CD14-positive monocyte (primary cell): ENCODE results near the gene TMEM209. TPM values are rescaled to one million over a fixed set of nuclear protein-coding genes. Genes with fewer than 3 reads are reported as not detected.

Experiments used
- DNase-seq, 3 donors: peaks; one replicate each; pipeline ENCODE4 v3.0.0-alpha.2; 2011 to 2022
- H2AFZ ChIP-seq: 2 replicates; pipeline ENCODE4 v1.6.0; 2012; ENCODE audit warnings: mild to moderate bottlenecking, low read depth, low read length, inconsistent platforms; ENCODE audit not compliant: insufficient read depth, poor library complexity, severe bottlenecking
- H3K27ac ChIP-seq, 2 donors: 1 replicate in 1 of 2; 2 replicates in 1 of 2; pipeline ENCODE4 v1.5.1; 2012 to 2013; ENCODE audit warnings: low read length in 2 of 2, control low read depth in 1 of 2, inconsistent platforms in 1 of 2, low read depth in 1 of 2, mild to moderate bottlenecking in 1 of 2
- H3K27me3 ChIP-seq, 2 donors: one replicate each; pipeline versions ENCODE4 v1.6.0 to v1.6.1; 2011 to 2013; ENCODE audit warnings: low read length in 2 of 2; ENCODE audit not compliant: control insufficient read depth in 2 of 2, insufficient read depth in 2 of 2
- H3K36me3 ChIP-seq, 2 donors: replicated peaks in 1 of 2; 1 replicate in 1 of 2; 2 replicates in 1 of 2; pipeline versions ENCODE4 v1.5.1 to v1.6.1; 2012 to 2013; ENCODE audit warnings: low read length in 2 of 2, control low read depth in 1 of 2, inconsistent platforms in 1 of 2, mild to moderate bottlenecking in 1 of 2; ENCODE audit not compliant: insufficient read depth in 2 of 2, control insufficient read depth in 1 of 2
- H3K4me1 ChIP-seq, 2 donors: 1 replicate in 1 of 2; 2 replicates in 1 of 2; pipeline versions ENCODE4 v1.5.1 to v1.6.1; 2012 to 2013; ENCODE audit warnings: low read length in 2 of 2, control low read depth in 1 of 2, inconsistent platforms in 1 of 2, mild to moderate bottlenecking in 1 of 2, moderate library complexity in 1 of 2; ENCODE audit not compliant: insufficient read depth in 2 of 2, control insufficient read depth in 1 of 2
- H3K4me2 ChIP-seq: replicated peaks from 2 replicates; pipeline ENCODE3; 2012; ENCODE audit warnings: low read length, moderate library complexity, mild to moderate bottlenecking; ENCODE audit not compliant: poor library complexity, severe bottlenecking; ENCODE audit errors: extremely low read depth
- H3K4me3 ChIP-seq, 3 experiments: fragments of 200-600 bp in 1 of 3; sonication (generic) in 1 of 3; replicated peaks in 1 of 3; 1 replicate in 2 of 3; 2 replicates in 1 of 3; pipeline ENCODE4 v1.5.1; 2011 to 2013; ENCODE audit warnings: low read length in 3 of 3, mild to moderate bottlenecking in 3 of 3, control low read depth in 2 of 3, low read depth in 2 of 3, inconsistent platforms in 1 of 3, moderate library complexity in 1 of 3
- H3K79me2 ChIP-seq: 2 replicates; pipeline ENCODE4 v1.6.0; 2012; ENCODE audit warnings: mild to moderate bottlenecking, control low read depth, inconsistent platforms, low read length, moderate library complexity; ENCODE audit not compliant: insufficient read depth
- H3K9ac ChIP-seq: 2 replicates; pipeline ENCODE4 v1.6.0; 2017; ENCODE audit warnings: low read length, mild to moderate bottlenecking; ENCODE audit not compliant: insufficient read depth, poor library complexity, severe bottlenecking
- H3K9me3 ChIP-seq, 2 donors: replicated peaks in 1 of 2; 1 replicate in 1 of 2; 2 replicates in 1 of 2; pipeline versions ENCODE4 v1.5.1 to v1.6.1; 2012 to 2013; ENCODE audit warnings: low read length in 2 of 2, control low read depth in 1 of 2; ENCODE audit not compliant: control insufficient read depth in 1 of 2, insufficient read depth in 1 of 2
- H4K20me1 ChIP-seq: 2 replicates; pipeline ENCODE4 v1.6.0; 2012; ENCODE audit warnings: mild to moderate bottlenecking, low read length, control low read depth, moderate library complexity; ENCODE audit not compliant: insufficient read depth
- H3K27ac Mint-ChIP-seq, 7 donors: one replicate each; pipeline ENCODE4 v1.8.0; 2020; ENCODE audit warnings: mild to moderate bottlenecking in 7 of 7, mixed read lengths in 7 of 7, moderate library complexity in 6 of 7, inconsistent platforms in 2 of 7
- H3K27me3 Mint-ChIP-seq, 3 donors: one replicate each; pipeline ENCODE4 v1.8.0; 2021 to 2022; ENCODE audit warnings: low read depth in 3 of 3, mild to moderate bottlenecking in 3 of 3, mixed read lengths in 3 of 3, moderate library complexity in 3 of 3, inconsistent platforms in 1 of 3
- H3K36me3 Mint-ChIP-seq, 2 donors: one replicate each; pipeline ENCODE4 v1.8.0; 2020; ENCODE audit warnings: mixed read lengths in 2 of 2, inconsistent platforms in 1 of 2, mild to moderate bottlenecking in 1 of 2
- H3K4me1 Mint-ChIP-seq: one replicate; pipeline ENCODE4 v1.8.0; 2020; ENCODE audit warnings: mild to moderate bottlenecking, mixed read lengths
- H3K4me3 Mint-ChIP-seq, 2 donors: one replicate each; pipeline ENCODE4 v1.8.0; 2020; ENCODE audit warnings: mild to moderate bottlenecking in 2 of 2, mixed read lengths in 2 of 2, moderate library complexity in 1 of 2
- H3K9me3 Mint-ChIP-seq, 7 donors: one replicate each; pipeline ENCODE4 v1.8.0; 2020 to 2022; ENCODE audit warnings: mixed read lengths in 7 of 7, mild to moderate bottlenecking in 6 of 7, moderate library complexity in 6 of 7, inconsistent platforms in 2 of 7
- WGBS: methylation state at CpG from one replicate; pipeline ENCODE4 v1.1.5; 2013; ENCODE audit warnings: missing lambda C conversion rate; ENCODE audit not compliant: insufficient coverage; 5-methylcytosine and 5-hydroxymethylcytosine counted together
- intact Hi-C, 2 donors: fragments of 100-400 bp; cut with micrococcal nuclease; formaldehyde crosslinking; loops; one replicate each; pipeline versions ENCODE4 v1.15.0 to v1.15.1; 2023
- polyA plus RNA-seq, 3 donors: library from polyadenylated mRNA; depleted of rRNA in 1 of 3; unstranded in 2 of 3; stranded (reverse) in 1 of 3; fragments of 300-500 nt in 2 of 3; fragments of >200 nt in 1 of 3; fragmentation: Illumina TruSeq in 2 of 3; gene quantifications; 1 replicate in 2 of 3; 2 replicates in 1 of 3; pipeline ENCODE4 v1.2.3, GENCODE V29; 2012 to 2021
- TF ChIP-seq, protein P1 (sequence below): fragments of 200-600 bp; IDR thresholded peaks from one replicate; pipeline ENCODE4 v1.8.0; 2022; ENCODE audit warnings: antibody characterized with exemption, mild to moderate bottlenecking

Gene TMEM209
- polyA plus RNA-seq, 3 donors, result 7.7 to 16.7 (median 9.6) TPM

DNA sequence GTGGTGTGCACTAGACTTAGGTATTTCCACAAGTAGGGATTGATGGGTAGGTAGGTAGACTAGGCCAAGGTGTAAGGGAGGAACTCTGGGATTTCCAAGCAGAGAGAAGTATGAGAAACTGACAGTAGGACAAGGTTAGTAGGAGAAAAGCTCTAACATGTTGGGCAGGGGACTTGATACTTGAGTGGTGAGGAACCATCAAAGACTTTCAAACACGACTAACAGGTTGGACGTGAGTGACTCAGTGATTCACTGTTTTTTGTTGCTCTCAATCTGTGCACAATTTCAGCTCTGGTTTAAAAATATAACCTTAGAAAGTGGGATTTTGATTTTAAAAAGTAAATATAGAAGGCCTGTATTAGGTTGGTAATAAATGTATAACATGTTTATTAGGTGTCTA is 90.4 kb downstream of the TMEM209 start:
- no peak overlapping the region for H3K27ac ChIP-seq
- intact Hi-C loops, result no loop called here
- Mint-ChIP-seq H3K9me3 (no peaks in the 10 kb centered on the region), H3K4me3 (no peak overlapping the region), H3K36me3 (peaks cover 0 to 16% of the 10 kb centered on the region in 2 donors), H3K4me1 (peaks cover 17% of the 10 kb centered on the region), H3K27me3 (peaks cover 0 to 1% (median 0%) of the 10 kb centered on the region in 3 donors), H3K27ac (peak overlapping the region in 2 of 7 donors; percentile 17 to 71)
- no peak for DNase-seq
- no peaks in the 10 kb centered on the region for H3K4me1 ChIP-seq
- H3K9ac ChIP-seq, result no peak overlapping the region
- H3K79me2 ChIP-seq, result no peaks in the 10 kb centered on the region
- H3K27me3 ChIP-seq, result no peaks in the 10 kb centered on the region
- no peaks in the 10 kb centered on the region for H3K9me3 ChIP-seq
- H3K4me3 ChIP-seq, result no peak overlapping the region
- H2AFZ ChIP-seq, result no peak overlapping the region
- H3K36me3 ChIP-seq, result peaks cover 9 to 14% of the 10 kb centered on the region in 2 donors
- H4K20me1 ChIP-seq, result peaks cover 11% of the 10 kb centered on the region
- TF ChIP-seq, protein P1, sequence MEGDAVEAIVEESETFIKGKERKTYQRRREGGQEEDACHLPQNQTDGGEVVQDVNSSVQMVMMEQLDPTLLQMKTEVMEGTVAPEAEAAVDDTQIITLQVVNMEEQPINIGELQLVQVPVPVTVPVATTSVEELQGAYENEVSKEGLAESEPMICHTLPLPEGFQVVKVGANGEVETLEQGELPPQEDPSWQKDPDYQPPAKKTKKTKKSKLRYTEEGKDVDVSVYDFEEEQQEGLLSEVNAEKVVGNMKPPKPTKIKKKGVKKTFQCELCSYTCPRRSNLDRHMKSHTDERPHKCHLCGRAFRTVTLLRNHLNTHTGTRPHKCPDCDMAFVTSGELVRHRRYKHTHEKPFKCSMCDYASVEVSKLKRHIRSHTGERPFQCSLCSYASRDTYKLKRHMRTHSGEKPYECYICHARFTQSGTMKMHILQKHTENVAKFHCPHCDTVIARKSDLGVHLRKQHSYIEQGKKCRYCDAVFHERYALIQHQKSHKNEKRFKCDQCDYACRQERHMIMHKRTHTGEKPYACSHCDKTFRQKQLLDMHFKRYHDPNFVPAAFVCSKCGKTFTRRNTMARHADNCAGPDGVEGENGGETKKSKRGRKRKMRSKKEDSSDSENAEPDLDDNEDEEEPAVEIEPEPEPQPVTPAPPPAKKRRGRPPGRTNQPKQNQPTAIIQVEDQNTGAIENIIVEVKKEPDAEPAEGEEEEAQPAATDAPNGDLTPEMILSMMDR, result no peak
- no peak overlapping the region for H3K4me2 ChIP-seq
- WGBS, result 100% methylated on average over 2 of the region's 2 CpGs

Other genes starting within 250 kb of the TMEM209 start
- 1 to 10 TPM; 5.8 to 8.4 (median 6.4) TPM for gene ZC3HC1, start 154.0 kb downstream of the TMEM209 start, polyA plus RNA-seq
- gene KLHDC10, start 134.9 kb downstream of the TMEM209 start, polyA plus RNA-seq, result 10 to 100 TPM in 1 of 3 donors, 1 to 10 TPM in 2; 1.1 to 13.9 (median 2.9) TPM
- not detected for gene SSMEM1, start 2.5 kb upstream of the TMEM209 start, polyA plus RNA-seq
- gene CPA2, start 61.5 kb upstream of the TMEM209 start, polyA plus RNA-seq, result not detected
- gene CPA4, start 87.8 kb upstream of the TMEM209 start, polyA plus RNA-seq, result not detected
- gene CPA5, start 139.4 kb upstream of the TMEM209 start, polyA plus RNA-seq, result not detected
- not detected for gene CPA1, start 175.1 kb upstream of the TMEM209 start, polyA plus RNA-seq
- gene CEP41, start 235.6 kb upstream of the TMEM209 start, polyA plus RNA-seq, result 1 to 10 TPM; 2.9 to 8.5 (median 7.2) TPM